Endometrium (tissue), 2 donors: ENCODE results near the gene MIGA1.
"Not testable (repeated sequence)": the region's sequence is repeated elsewhere in the genome, so short reads cannot be mapped to it uniquely, and the experiment has no call there.

Source experiments
- FAIRE-seq: peaks from 2 replicates; lab custom pipeline; 2012; peaks lifted over from hg19 to GRCh38; lab: Jason Lieb, UNC
- donor health status: control.
- donor health status: control.

The MIGA1 gene

GRCh38 chr1:77910116-77910515 lies 130.7 kb downstream of the MIGA1 start:
- no peak for FAIRE-seq

DNA sequence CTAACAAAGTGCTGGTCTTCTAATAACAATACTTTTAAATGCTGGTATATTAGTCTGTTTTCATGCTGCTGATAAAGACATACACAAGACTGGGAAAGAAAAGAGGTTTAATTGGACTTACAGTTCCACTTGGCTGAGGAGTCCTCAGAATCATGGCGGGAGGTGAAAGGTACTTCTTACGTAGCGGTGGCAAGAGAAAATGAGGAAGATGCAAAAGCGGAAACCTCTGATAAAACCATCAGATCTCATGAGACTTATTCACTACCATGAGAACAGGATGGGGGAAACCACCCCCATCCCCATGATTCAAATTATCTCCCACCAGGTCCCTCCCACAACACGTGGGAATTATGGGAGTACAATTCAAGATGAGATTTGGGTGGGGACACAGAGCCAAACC lies 139.5 kb downstream of the MIGA1 start:
- FAIRE-seq, result not testable (repeated sequence)

- peak; percentile 98 for FAIRE-seq
Measured at GRCh38 chr1:77925518-77925917, 146.1 kb downstream of the MIGA1 start.

DNA sequence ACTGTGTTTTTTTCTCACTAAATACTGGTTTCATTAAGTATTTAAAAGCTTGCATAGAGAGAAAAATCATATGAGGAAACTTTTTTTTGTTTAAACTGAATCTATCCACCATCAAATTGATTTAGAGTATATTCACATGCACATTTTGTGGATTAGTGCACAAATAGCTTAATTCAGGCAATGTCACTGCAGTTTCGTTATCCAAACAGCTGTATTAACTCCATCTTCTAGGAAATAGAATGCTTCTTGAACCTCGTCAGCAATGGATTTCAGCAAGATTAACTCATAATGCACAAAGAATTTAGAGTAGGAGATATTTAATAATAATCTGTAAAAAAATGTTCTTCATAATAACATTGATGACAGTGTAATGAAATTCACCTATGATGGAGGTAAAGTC lies 146.5 kb downstream of the MIGA1 start:
- no peak for FAIRE-seq

DNA sequence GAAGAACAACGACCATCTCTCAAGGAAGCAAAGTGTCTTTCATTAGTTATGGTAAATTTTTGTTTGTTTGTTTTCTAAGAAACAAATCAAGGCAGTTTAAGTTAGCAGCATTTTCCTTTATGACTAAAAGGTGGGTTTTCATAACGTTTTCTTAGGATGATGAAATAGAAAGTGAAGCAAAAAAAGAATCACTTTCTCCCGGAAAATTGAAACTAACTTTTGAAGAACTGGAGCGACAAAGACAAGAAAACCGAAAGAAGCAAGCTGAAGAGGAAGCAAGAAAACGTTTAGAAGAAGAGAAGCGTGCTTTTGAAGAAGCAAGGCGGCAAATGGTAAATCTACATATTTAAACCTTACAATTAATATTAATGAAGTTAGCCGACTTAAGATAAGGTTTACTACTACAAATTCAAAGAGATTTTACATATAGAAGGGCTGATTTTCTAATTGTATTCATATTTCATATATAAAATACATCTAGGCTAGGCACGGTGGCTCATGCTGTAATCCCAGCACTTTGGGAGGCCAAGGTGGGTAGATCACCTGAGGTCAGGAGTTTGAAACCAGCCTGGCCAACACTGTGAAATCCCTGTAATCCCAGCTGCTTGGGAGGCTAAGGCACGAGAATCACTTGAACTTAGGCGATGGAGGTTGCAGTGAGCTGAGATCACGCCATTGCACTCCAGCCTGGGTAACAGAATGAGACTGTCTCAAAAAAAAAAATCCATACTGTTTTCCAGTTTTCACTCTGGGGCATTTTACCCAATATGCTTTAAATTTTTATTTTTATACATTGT lies 147.3 kb downstream of the MIGA1 start:
- FAIRE-seq, result peak; percentile 4

DNA sequence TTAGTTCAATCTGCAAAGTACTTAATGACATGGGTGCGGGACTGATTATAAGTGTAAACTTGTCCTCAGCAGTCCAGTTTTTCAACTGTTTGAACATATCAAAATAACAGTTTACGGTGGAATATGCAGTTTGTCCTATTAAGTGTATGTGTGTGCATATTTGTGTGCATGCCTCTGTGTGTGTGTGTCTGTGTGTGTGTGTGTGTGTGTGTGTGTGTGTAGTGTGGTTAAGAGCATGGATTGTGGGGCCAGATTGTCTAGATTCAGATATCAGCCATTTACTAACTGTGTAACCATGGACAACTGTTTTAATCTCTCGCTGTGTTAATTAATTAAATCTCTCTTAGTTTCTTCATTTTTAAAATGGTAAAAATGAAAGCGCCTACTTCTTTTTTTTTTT lies 148.0 kb downstream of the MIGA1 start:
- no peak for FAIRE-seq
